Suprapubic skin (tissue), 4 donors: Measurements from ENCODE around the gene MALL.
"Not testable (repeated sequence)": the region's sequence is repeated elsewhere in the genome, so short reads cannot be mapped to it uniquely, and the experiment has no call there.

Experiments used
- POLR2A ChIP-seq, 2 donors: fragments of 450-650 bp; IDR thresholded peaks; one replicate each; pipeline ENCODE4 v1.6.1; 2017; ENCODE audit warnings: antibody characterized with exemption in 2 of 2, mild to moderate bottlenecking in 2 of 2, moderate library complexity in 2 of 2
- POLR2AphosphoS5 ChIP-seq, 3 donors: sonication (generic); formaldehyde crosslinking; IDR thresholded peaks; one replicate each; pipeline ENCODE4 v1.6.1; 2017; ENCODE audit warnings: antibody characterized with exemption in 3 of 3
- TF ChIP-seq, protein P1 (sequence below), 2 donors: fragments of 200-600 bp in 1 of 2; fragments of 450-650 bp in 1 of 2; sonication (generic) in 1 of 2; IDR thresholded peaks; one replicate each; pipeline ENCODE4 v1.5.1; 2016 to 2019; ENCODE audit warnings: antibody characterized with exemption in 2 of 2, mild to moderate bottlenecking in 1 of 2, moderate library complexity in 1 of 2

DNA sequence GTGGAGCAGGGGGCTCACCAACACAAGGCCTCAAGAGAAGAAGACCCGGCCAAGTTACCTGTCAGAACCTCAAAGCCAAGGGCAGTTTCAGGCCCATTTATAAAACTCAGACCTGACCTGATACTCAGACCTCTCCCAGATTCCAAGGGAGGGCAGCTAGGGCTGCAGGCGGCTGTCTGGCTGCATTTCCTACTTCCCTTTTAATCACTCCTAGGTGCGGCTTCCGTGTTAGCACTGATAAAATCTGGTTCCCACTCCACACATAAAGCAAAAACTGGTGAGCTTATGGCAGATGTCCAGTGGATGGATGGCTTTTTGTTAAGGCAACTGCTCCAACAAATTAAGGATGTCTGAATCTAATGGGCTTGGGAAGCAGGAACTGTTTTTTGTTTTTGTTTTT, 63.5 kb downstream of the MALL start:
- TF ChIP-seq POLR2AphosphoS5, POLR2A (IDR thresholded peaks at IDR 0.05): not testable (repeated sequence)
- TF ChIP-seq, protein P1, sequence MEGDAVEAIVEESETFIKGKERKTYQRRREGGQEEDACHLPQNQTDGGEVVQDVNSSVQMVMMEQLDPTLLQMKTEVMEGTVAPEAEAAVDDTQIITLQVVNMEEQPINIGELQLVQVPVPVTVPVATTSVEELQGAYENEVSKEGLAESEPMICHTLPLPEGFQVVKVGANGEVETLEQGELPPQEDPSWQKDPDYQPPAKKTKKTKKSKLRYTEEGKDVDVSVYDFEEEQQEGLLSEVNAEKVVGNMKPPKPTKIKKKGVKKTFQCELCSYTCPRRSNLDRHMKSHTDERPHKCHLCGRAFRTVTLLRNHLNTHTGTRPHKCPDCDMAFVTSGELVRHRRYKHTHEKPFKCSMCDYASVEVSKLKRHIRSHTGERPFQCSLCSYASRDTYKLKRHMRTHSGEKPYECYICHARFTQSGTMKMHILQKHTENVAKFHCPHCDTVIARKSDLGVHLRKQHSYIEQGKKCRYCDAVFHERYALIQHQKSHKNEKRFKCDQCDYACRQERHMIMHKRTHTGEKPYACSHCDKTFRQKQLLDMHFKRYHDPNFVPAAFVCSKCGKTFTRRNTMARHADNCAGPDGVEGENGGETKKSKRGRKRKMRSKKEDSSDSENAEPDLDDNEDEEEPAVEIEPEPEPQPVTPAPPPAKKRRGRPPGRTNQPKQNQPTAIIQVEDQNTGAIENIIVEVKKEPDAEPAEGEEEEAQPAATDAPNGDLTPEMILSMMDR (IDR thresholded peaks at IDR 0.05) = not testable (repeated sequence)
